ENCODE results near the gene GALNT5. TPM values are rescaled to one million over a fixed set of nuclear protein-coding genes. Genes with fewer than 3 reads are reported as not detected.
"Not testable (repeated sequence)": the region's sequence is repeated elsewhere in the genome, so short reads cannot be mapped to it uniquely, and the experiment has no call there.

The GALNT5 gene
- total RNA-seq, 4 donors from 2014 or later: 0.13 to 0.83 (median 0.17) TPM; not detected in 1

- no peak for TF ChIP-seq POLR2A (IDR thresholded peaks at IDR 0.05; ENCODE audit: low read depth)
- no peaks in the 10 kb centered on the region for H3K9me3 ChIP-seq
- 78% methylated on average over 3 of the region's 3 CpGs for WGBS
- no peak overlapping the region for H3K27ac ChIP-seq (replicated peaks in 1 of 4)
- no peaks in the 10 kb centered on the region for H3K36me3 ChIP-seq
- no peaks in the 10 kb centered on the region for H3K4me1 ChIP-seq
- no peaks in the 10 kb centered on the region for H3K27me3 ChIP-seq
- intact Hi-C loops (cut with DNase I): no loop called here
- no peak overlapping the region for H3K4me3 ChIP-seq
- no peak for DNase-seq (ENCODE audit: extremely low spot score)
Measured at GRCh38 chr2:157337978-157338377, 80.5 kb downstream of the GALNT5 start.

- intact Hi-C loops (cut with DNase I): no loop called here
Measured at GRCh38 chr2:157339965-157340655, 82.6 kb downstream of the GALNT5 start.

GRCh38 chr2:157341381-157341780 is 83.9 kb downstream of the GALNT5 start:
- H3K27ac ChIP-seq (replicated peaks in 1 of 4); H3K36me3 ChIP-seq; intact Hi-C loops (cut with DNase I); H3K4me3 ChIP-seq; H3K27me3 ChIP-seq; DNase-seq (ENCODE audit: extremely low spot score); H3K4me1 ChIP-seq: not testable (repeated sequence)
- 100% methylated on average over 2 of the region's 2 CpGs for WGBS
- peaks cover 0 to 13% (median 0%) of the 10 kb centered on the region in 4 donors for H3K9me3 ChIP-seq

More at GRCh38 chr2:157339965-157340655, 82.6 kb downstream of the GALNT5 start:
- peaks cover 0 to 13% (median 0%) of the 10 kb centered on the region in 4 donors for H3K9me3 ChIP-seq
- no peak overlapping the region for H3K27ac ChIP-seq (replicated peaks in 1 of 4)
- H3K4me1 ChIP-seq: no peaks in the 10 kb centered on the region
- no peak for DNase-seq (ENCODE audit: extremely low spot score)
- no peak for TF ChIP-seq POLR2A (IDR thresholded peaks at IDR 0.05; ENCODE audit: low read depth)
- TF ChIP-seq POLR2AphosphoS5 (IDR thresholded peaks at IDR 0.05): no peak
- no peak for TF ChIP-seq EP300 (IDR thresholded peaks at IDR 0.05)
- TF ChIP-seq CTCF (IDR thresholded peaks at IDR 0.05): no peak
- 94% methylated on average over 4 of the region's 4 CpGs for WGBS
- no peak overlapping the region for H3K4me3 ChIP-seq
- H3K36me3 ChIP-seq: no peaks in the 10 kb centered on the region
- H3K27me3 ChIP-seq: no peaks in the 10 kb centered on the region

GRCh38 chr2:157345647-157346389 is 88.3 kb downstream of the GALNT5 start:
- H3K4me1 ChIP-seq: no peaks in the 10 kb centered on the region
- intact Hi-C loops (cut with DNase I): no loop called here

GRCh38 chr2:157348291-157348921 is 90.9 kb downstream of the GALNT5 start:
- TF ChIP-seq POLR2A (IDR thresholded peaks at IDR 0.05; ENCODE audit: low read depth): no peak
- TF ChIP-seq CTCF (IDR thresholded peaks at IDR 0.05): no peak
- no peak for TF ChIP-seq POLR2AphosphoS5 (IDR thresholded peaks at IDR 0.05)
- TF ChIP-seq EP300 (IDR thresholded peaks at IDR 0.05): no peak
- H3K27ac ChIP-seq (replicated peaks in 1 of 4): no peak overlapping the region
- WGBS: 93% methylated on average over 3 of the region's 3 CpGs
- H3K9me3 ChIP-seq: peaks cover 0 to 13% (median 0%) of the 10 kb centered on the region in 4 donors
- no peaks in the 10 kb centered on the region for H3K4me1 ChIP-seq
- DNase-seq (ENCODE audit: extremely low spot score): no peak
- intact Hi-C loops (cut with DNase I): no loop called here
- H3K27me3 ChIP-seq: no peaks in the 10 kb centered on the region
- no peaks in the 10 kb centered on the region for H3K36me3 ChIP-seq
- no peak overlapping the region for H3K4me3 ChIP-seq

More at GRCh38 chr2:157345647-157346389, 88.3 kb downstream of the GALNT5 start:
- no peak overlapping the region for H3K4me3 ChIP-seq
- 65% methylated on average over 2 of the region's 2 CpGs for WGBS
- peaks cover 0 to 13% (median 0%) of the 10 kb centered on the region in 4 donors for H3K9me3 ChIP-seq
- H3K27me3 ChIP-seq: no peaks in the 10 kb centered on the region
- DNase-seq (ENCODE audit: extremely low spot score): no peak
- no peaks in the 10 kb centered on the region for H3K36me3 ChIP-seq
- TF ChIP-seq POLR2A (IDR thresholded peaks at IDR 0.05; ENCODE audit: low read depth) (no peak), CTCF (IDR thresholded peaks at IDR 0.05) (no peak), EP300 (IDR thresholded peaks at IDR 0.05) (no peak), POLR2AphosphoS5 (IDR thresholded peaks at IDR 0.05) (no peak)
- no peak overlapping the region for H3K27ac ChIP-seq (replicated peaks in 1 of 4)

All from esophagus muscularis mucosa (tissue), 4 donors.